Activated T-cell treated with anti-CD3 and anti-CD28 coated beads for 1 hour (primary cell): ENCODE data around the gene SLC6A20.
A peak's percentile ranks its signal among the peaks of the same experiment; 100 is the strongest.

Experiments
- DNase-seq: peaks from one replicate; pipeline ENCODE4 v3.0.0-alpha.2; 2020; ENCODE audit warnings: low read depth

Gene SLC6A20, protein sequence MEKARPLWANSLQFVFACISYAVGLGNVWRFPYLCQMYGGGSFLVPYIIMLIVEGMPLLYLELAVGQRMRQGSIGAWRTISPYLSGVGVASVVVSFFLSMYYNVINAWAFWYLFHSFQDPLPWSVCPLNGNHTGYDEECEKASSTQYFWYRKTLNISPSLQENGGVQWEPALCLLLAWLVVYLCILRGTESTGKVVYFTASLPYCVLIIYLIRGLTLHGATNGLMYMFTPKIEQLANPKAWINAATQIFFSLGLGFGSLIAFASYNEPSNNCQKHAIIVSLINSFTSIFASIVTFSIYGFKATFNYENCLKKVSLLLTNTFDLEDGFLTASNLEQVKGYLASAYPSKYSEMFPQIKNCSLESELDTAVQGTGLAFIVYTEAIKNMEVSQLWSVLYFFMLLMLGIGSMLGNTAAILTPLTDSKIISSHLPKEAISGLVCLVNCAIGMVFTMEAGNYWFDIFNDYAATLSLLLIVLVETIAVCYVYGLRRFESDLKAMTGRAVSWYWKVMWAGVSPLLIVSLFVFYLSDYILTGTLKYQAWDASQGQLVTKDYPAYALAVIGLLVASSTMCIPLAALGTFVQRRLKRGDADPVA

DNA sequence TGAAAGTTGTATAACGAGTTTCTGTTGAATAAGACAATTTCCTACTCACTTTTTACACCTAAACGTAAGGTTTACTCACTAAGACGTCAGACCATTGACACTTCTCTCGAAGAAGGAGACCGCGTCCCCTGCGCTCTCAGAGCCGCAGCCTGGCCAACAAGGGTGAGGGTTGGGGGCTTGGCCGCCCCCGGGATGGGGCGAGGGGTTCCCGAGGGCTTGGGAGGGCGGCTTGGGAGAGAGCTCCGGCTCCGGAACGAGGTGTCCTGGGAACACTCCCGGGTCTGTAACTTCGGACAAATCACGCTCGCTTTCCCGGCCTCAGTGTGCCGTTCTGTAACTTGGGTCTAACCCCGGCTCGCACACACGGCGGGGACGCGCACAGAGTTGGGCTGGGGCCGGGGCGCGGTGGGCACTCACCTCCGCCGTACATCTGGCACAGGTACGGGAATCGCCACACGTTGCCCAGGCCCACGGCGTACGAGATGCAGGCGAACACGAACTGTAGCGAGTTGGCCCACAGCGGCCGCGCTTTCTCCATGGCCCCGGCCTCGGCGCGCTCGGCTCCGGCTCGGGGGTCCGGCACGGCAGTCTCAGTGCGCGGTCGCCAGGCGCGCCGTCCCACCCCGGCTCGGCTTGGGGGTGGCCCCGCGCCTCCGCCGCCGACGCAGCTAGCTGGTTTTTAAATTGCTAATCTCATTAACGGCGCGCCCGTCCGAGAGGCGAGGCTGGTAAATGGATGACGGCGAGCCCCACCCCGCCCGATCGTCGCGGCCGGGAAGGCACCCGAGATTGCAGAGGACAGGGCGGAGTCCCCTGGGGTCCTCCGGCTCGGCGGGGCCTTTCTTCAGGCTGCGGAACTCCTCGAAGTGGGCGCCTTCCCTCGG is at the start of gene SLC6A20:
Gene SLC6A20 (minus strand): TSS at position 655 of the 884 bp plus-strand sequence. CDS start 117 bp downstream, at position 538.
- no peak for DNase-seq

DNA sequence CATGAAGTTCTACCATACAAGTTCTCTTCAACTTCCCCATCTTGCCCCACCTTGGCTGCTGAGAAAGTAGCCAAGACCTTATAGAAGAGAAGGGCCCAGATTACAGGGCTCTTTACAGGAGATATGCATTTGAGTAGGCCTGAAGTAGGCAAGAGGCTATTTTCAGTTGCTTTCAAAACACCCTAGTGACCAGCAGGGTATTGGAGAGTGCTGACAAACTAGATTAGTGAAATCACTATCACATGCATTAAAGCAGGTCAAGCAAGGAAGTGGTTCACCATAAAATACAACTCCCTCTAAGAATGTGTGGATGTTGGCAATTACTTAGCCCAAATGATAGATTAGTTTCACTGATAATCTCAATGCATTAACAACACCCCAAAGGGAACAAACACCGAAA is 48.3 kb upstream of the SLC6A20 start:
- DNase-seq: no peak

DNA sequence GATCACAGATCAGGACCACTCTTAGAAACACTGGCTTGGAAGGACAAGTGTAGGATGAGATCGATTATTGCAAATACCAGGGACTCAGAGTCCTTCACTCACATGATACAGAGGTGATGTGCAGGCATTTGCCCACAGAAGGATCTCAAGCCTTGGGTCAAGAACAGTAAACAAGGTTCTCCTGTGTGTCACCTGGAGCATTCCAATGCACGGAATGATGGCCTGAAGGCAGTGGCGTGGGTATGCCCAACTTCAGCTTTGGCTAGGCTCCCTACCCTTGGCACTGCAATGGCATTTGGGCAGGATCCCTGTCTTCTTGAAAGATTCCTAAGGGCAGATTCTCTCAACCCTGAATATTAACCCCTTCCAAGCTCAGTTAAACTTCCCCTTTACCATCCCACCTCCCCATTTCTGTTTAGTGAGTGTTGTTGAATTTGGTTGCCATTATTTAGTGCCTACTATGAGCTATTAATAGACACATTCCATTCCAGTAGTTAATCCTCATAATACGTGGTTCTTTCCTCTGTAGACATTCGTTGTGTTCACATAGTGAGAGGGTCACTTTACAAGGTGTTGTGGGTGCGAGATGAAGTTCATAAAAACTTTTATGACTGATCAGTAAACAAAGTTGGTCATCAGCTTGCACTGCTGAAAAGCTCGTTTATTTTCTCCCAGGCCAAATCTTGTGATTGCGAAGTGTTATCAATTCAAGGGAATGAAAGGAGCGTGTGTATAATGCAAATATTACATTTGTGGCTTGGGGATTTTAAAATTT is 46.7 kb upstream of the SLC6A20 start:
- DNase-seq: no peak

DNA sequence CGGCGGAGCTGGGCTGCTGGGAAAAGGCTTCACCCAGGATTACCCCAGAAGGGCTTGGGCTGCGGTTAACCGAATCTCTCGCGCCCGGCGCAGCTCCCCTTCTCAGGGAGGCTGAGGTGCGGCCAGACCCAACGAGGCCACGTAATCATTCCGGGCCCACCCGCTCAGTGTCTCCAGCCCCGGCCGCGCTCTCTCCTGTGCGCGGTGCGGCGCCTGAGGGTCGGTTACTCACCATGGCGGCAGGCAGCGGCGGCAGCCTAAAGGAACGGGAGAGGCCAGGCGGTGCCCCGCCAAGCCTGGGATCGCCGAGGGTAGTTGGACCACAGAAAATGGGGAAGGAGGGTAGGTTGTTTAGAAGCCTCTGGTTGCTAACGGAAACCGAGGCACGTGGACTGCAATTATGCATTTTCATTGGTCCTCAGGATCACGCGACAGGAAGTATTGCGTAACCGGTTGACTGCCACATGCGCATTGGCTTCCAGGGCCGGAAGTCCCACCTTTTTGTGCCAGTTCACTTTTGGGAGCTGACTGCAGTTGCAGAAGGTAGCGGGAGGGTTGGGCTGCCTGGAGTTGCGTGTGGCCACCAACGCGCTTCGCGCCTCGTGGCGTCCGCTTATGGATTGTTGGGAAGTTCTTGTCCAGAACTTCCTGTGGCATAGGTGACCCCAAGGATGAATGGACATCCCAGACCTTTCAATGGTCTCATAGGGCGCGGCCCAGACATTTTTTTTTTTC is 45.6 kb upstream of the SLC6A20 start, which contains the start of gene LZTFL1:
Gene LZTFL1 (minus strand): TSS at position 363 of the 735 bp plus-strand sequence. CDS start 128 bp downstream, at position 235.
- DNase-seq: peak; percentile 74

DNA sequence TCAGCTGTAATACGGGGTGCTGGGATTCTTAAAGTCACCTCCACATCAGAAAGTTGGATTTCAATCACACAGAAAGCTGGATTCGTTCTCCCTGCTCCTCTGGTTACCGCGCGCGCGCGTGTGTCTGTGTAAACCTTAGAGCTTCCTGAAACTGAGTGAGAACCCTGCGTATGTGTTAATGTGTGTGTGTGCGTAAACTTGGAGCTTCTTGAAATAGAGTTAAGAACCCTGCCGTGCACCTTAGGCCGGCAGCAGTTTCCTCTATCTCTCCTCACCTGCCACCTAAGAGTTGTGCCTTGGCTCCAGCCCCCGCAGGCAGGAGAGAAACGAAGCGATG is 45.1 kb upstream of the SLC6A20 start:
- peak; percentile 16 for DNase-seq

DNA sequence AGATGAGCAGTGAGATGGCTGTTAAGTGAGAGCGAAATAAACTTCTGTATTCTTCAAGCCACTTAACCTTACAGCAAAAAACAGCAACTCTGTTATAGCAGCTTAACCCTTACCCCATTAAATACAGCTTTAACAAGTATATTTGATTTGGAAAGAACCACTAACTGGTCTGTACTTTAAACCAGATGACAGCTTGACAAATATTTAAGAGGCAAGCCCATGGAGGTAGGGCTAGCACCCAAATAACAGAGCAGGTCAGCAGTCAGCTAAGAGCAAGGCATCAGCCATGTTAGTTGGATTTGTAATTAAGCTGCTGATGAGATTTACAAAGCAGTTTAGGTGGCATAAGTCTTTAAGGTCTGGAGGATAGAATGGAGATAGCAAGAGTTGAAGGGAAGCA is 42.1 kb upstream of the SLC6A20 start:
- DNase-seq: no peak

DNA sequence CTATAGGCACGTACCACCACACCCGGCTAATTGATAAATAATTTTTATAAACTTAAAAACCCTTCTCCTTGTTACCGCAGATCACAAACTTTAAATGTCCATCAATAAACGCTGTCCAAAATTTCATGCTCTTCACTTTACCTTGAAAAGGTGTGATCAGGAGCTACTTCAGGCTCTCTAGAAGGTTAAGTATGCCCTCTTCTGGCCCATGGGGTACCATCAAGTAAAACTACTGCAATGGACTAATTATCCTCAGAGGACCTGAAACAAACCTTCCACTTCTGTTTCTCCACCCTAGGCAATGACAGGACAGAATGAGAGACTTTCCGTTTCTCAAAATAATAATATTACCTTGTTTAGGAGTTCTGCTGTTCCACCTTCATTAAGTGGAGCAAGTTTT is 36.4 kb upstream of the SLC6A20 start:
- DNase-seq: no peak

DNA sequence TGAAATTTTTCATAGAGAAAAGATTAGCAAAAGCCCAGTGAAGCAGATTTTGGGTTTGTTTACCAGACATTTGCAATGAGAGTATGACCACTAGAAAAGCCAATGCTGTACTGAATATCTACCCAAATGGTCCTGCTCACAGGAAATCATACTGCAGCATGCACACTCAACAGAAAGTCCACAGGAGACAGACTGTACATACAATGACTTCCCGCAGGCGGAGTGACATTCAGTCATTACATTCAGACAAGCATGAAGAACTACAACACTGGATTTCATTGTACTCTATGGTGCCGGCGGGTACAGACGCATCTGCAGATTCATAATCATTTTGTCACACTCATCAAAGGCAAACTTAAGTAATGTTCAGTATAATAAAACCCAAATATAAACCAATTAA is 33.8 kb upstream of the SLC6A20 start:
- no peak for DNase-seq

DNA sequence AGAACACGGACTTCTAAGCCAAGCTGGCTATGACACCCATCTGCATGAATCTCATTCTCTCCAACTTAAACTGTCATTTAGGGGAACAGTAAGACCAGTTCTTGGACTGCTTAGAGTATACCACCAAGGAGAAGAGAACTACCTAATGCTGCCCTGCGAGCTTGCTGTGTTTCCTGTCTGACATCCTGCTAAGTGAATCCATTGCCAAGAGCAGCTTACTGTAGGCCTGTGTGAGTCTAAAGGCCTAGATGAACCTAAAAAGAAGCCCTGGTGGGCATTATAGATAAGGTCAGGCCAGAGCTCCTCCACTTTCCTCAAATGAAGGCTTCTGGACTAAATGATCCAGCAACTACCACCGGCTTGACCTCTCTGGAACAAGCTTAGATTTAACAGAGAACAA is 30.6 kb upstream of the SLC6A20 start:
- DNase-seq: no peak

DNA sequence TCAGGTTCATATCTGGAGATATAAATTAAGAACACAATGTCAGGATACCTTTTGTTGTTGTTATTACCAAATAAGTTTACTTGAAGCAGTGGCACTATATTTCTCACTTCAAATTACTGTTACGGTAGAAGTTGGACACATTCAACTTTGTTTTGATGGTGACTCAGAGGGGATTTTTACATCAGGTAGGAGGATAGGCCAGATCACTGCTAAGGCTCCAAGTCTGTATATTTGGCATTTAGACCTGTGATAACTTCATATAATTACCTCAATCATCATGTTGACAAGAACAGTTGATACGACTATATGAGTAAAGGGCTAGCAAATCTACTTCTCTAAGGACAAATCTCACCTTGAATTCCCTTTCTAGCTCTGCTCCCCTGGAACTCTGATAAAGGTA is 30.0 kb upstream of the SLC6A20 start:
- no peak for DNase-seq

DNA sequence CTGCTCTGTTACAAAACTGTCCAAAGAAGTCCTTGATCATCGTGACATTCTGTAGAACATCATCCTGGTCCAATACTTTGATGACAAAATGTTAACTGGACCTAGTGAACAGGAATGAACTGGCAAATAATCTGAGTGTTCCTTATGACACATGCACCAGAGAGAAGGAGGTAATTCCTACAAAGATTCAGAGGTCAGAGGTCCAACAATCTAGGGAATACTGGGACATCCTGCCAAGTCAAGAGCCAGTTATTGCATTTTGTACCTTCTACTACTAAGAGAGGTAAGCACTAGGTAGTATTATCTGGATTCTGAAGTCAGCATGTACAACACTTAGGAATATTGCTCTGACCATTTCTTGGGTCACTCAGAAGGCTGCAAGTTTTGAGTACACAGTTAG is 24.8 kb upstream of the SLC6A20 start:
- DNase-seq: no peak

DNA sequence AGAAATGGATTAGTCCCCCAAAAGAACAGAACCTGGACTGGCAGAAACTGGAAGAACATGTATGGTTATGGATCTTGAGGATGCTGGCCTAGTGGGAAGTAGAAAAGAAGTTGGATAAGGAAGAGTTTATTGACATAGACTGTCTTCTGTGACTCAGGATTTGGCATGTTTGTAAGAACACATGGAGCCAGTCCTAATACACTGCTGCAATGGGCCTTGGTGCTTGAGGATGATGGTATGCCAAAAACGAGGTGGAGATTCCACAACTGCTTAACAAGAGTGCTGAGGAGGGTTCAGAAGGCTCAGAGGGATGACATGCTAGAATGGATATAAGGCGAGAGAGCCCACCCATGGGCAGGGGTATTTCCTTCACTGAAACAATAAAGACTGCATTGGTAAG is 23.2 kb upstream of the SLC6A20 start:
- DNase-seq: no peak

DNA sequence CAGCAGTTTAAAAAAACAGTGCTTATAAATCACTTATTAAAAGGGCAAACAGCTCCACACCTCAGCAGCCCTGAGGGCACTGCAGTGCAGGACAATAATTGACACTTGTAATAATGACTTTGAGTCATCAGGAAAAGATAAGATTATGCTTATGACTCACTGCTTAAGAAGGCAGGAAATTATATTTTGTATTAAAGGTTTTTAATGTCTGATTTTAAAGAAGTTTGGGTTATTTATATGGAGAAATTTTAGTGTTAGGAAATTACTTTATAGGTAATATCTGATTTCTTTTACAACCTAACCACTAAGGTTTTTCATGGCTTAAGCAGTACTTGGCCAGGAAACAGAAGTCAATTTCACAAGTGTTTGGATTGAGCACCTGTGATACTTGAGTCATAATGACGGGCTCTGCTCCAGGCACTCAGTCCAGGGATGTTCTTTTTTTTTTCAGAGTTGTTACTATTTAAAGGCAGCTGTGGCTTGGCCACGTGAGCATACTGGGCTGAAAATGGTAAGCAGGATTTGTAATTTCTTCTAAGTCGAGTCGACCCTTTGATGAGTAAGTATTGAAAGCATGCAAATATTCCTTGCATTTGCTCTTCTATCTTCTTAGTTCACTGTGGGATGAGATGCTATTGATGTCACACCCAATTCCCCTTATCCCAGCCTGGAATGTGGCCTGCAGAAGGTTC is 21.6 kb upstream of the SLC6A20 start:
- no peak for DNase-seq

DNA sequence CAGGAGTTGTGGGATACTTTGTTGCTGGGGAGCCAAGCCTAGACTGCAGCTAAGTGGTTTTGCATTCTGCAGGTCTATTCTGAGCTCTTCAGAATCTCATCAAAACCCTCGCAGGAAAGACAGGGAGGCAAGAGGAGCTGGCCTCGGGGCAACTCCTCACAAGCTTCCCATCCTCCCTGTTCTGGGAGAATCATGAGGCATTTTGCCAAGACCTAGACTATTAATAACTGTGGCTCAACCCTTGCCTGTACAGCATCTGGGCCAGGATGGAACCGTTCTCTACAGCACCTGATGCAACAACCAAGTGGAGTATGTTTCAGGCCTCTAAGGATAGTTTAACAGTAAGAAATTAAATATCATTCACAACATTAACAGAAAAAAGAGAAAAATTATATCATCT is 20.2 kb upstream of the SLC6A20 start:
- no peak for DNase-seq

DNA sequence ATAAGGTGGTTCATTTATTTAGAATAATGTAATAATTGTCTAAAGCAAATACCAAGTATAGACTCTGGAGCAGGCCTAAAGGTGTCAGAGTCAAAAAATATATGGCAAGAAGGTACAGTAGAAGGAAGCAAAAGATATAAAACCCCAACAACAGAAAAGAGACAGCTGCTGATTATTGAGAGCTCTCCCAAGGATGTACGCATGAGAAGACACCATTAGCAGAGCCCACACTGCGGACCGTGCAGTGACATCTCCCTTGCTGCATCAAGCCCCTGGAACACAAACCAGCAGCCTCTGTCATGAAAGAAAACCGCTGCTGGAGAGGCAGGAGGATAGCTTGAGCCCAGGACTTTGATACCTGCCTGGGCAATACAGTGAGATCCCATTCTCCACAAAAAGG is 18.0 kb upstream of the SLC6A20 start:
- DNase-seq: no peak

DNA sequence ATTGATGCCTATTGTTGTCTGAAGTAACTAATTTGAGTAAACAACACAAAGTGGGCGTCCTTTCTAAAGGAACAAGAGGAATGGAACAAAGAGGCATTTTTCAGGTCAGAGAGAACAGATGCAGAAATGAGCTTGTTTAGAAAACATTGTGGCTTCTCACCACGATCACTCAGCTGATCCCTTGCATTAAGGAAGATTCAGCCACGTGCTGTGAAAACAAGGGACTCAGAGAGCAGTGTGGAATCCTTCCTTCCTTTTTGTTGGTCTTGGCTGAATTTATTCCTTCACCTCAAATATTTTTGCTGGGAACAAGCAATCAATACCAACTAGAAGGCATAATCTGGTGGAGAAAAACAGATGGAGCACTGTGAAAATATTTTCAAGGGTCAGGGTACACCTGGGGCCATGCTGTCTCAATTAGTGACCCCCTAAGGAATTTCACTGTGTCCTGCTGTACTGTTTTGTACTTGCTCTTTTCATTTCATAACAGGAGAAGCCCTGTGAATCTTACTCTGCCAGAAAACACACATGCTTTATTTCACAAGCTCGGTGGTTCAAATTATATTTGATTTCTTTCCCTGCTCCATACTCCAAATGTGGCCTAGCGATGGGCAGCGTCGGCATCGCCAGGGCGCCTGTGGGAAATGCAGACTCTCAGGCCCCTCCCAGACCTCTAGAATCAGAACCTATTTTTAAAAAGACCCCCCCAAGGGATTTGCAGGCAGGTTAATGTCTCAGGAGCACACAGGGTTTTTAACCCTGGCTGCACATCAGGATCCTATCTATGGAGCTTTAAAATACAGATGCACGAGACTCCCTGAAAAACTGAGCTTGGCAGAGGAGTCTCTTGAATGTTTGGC is 11.6 kb upstream of the SLC6A20 start:
- no peak for DNase-seq

DNA sequence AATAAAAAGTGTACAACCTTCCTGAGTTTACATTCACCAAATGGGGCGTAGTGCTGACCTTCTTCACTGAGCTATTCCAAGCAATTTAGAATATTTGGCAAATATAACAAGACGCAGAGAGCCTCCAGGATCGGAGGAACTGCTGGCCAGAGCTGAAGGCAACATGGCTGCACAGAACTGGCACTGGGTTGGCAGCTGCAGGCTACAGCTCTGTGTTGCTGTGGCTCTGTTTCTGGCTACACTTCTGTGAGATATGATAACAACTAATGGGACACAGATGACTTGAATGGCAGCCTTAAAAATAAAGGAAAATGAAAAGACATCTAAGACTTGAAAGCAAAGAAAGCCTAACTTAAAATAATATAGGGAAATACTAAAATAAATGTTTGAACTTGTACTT is 10.8 kb upstream of the SLC6A20 start:
- no peak for DNase-seq

DNA sequence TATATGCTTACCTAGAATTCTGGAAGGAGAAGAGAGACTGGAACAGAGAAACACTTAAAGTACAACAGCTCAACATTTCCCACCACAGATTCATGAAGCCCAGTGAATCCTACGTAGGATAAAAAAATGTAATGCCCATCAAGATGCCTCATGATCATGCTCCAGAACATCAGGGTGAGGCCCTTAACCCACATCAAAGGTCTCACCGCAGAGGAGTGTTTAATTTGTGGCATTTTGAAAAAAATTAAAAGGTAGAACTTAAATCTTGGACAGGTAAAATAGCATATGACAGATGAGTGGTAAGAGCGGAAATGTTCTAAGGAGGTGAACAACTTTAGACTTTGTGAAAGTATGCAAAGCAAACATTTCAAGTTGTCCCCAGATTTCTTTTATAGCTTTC is 9.7 kb upstream of the SLC6A20 start:
- DNase-seq: no peak

DNA sequence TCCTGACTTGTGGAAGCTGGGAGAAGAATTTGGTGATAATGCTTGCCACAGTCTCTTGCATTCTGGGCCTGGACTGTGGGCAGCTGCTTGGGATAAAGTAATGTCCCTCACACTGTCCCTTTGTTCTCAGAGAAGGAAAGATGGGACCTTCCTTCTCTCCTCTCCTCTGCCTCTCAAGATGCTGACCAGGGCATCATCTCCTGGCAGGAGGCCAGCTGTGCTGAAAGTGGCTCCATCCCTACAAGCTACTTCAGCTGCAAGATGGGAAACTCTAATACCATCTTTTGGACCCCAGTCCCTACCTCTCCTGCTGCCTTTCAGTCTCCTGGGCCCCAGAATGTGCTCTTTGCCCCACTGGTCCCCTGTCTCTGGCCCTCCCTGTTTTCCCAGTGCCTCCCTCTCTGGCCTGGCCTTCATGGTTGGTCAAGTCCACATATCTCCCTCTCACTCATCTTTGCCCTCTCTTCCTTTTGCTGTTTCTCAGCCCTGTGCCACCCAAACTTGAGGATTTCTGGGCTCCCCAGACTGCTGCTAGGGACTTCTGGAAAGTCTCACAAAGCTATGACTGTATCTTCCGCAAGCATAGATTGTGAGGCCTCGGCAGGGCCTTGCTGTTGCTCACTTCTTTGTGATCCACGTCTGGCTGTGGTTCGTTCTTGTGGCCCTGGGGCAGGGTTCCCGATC is 7.1 kb upstream of the SLC6A20 start:
- no peak for DNase-seq
